ENCODE measurements around the gene PHF19. TPM values are rescaled to one million over a fixed set of nuclear protein-coding genes. Genes with fewer than 3 reads are reported as not detected.

The PHF19 gene
- total RNA-seq, 1 donor from 2014 or later, result 39.1 TPM

Other genes starting within 250 kb of the PHF19 start
- 14.4 TPM for gene MEGF9, start 162.7 kb downstream of the PHF19 start, total RNA-seq
- 48.5 TPM for gene FBXW2, start 83.8 kb downstream of the PHF19 start, total RNA-seq
- gene PSMD5, start 34.3 kb downstream of the PHF19 start, total RNA-seq, result 24.1 TPM
- gene TRAF1, start 49.6 kb upstream of the PHF19 start, total RNA-seq, result 5.1 TPM
- gene C5, start 173.1 kb upstream of the PHF19 start, total RNA-seq, result 9.2 TPM
- 19.8 TPM for gene CNTRL, start 197.8 kb upstream of the PHF19 start, total RNA-seq